Ammon's horn (tissue), 1 donor: ENCODE results near the gene CFAP57.

Experiments
- DNase-seq: peaks from one replicate; pipeline ENCODE4 v3.0.0-alpha.2; 2016; ENCODE audit warnings: low spot score

Gene CFAP57

DNA sequence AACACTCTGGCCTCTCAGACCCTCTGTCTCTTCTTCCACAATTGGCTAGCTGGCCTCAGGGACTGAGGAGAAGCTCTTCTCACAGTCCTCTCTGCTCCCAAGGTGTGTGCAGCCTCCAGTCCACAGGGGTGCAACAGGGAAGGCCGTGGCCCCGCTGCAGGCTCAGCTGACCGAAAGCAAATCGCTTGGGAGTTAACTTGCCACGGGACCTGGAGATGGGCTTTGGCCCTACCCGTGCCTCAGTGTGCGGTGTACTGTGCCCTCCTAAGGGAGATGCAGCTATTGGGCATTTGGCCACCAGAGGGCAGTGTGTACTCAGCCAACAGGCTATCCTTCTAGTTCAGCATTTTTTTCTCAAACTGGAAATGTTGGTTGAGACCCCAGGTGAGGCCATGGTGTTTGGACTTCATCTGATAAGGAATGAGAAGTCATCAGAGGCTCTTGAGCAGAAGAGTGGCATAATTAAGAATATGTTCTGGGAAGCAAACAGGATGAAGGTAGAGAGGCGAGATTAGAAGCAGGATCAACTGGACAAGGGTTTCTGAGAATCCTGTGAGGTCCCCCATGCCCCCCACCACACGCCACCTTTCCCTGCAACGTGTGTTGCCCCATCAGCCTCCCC lies 55.1 kb downstream of the CFAP57 start:
- DNase-seq, result peak; percentile 92

DNA sequence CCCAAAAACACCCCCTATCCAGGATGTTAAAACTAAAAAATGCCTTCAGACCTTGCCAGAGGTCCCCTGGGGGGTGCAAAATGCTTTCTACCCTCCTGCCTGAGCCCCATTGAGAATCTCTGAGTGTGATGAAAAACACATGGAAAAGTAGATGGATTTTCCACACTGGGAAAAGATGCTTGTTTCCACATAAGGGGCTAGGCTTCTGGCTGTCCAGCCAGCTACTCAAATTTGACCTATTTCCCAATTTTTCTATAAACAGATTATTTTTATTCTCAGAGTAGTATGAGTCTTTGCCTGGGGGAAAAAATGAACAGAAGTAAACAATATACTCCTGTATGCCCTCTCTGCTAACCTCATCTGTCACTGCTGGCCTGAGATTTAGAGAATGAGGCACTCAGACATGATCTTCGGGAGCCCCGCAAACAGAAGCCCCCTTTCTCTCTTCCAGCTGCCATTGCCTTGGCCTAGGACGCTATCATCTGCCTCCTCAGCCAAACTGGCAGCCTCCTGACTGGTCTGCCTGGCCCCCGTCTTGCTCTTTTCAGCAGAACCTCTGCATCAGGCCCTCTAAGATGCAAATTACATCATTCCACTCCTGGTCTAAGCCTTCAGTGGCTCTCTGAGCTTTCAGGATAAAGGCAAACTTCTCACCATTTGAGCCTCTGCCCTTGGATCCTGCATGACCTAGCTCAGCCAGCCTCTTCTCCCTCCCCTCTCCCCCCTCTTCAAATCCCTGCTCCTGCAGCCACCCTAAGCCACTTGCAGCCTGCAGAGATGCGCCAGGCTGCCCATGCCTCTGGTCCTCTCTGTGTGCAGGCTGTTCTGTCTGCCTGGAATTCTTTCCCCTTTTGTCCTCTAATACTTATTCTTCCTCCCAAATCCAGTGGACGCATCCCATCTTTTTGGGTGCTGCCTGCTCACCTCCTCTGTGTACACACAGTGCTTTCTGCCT lies 58.0 kb downstream of the CFAP57 start:
- no peak for DNase-seq

DNA sequence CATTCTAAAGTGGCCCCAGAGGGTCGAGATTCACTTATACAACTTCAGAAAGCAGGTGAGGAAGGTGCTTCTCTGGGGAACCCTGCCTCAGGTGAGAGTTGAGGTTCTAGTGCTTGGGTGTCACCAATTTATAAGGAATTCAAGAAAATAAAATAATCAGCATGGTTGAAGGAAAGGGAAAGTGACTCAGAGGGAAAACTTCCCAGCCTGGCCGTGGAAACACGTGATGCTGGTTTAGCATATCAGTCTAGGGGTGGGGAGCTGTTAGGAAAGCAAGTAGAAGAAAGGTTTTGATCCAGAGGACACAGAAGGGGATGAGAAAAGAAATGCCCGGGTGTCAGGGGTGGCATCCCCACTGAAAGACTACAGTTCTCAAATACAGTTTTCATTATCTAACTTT lies 59.9 kb downstream of the CFAP57 start:
- no peak for DNase-seq

DNA sequence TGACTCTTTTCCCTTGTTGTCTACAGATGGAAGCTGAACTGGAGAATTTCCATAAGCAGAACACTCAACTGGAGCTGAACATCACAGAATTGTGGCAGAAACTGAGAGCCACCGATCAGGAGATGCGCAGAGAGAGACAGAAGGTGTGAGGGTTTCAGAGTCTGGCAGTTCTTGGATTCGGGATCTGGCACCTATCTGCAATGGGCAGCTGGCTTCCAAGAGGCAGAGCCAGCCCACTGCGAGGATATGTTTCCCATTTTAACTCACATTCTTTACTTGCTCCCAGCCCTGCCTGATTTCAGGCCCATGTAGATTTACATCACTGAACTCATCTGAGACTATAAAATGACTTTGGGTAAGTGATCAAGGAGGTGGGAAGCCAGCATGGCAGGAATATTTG lies 60.4 kb downstream of the CFAP57 start:
- DNase-seq, result peak; percentile 44

DNA sequence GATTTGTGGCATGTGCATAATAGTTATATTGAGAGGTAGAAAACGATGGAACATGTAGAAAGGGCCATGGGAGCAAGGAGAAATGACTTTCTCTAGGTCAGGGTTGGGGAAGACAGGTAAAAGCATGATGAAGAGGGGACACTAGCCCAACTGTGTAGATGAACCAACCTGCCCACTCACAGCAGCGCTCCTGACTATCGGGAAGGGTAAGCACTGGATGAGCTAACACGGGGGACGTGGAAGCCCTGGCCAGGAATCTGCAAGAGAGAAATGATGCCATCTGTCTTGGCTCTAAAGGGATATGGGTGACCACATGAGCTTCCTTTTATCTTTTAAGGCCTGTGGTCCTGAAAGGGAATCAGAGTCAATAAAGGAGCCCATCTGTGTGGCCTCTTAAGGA lies 61.5 kb downstream of the CFAP57 start:
- no peak for DNase-seq

DNA sequence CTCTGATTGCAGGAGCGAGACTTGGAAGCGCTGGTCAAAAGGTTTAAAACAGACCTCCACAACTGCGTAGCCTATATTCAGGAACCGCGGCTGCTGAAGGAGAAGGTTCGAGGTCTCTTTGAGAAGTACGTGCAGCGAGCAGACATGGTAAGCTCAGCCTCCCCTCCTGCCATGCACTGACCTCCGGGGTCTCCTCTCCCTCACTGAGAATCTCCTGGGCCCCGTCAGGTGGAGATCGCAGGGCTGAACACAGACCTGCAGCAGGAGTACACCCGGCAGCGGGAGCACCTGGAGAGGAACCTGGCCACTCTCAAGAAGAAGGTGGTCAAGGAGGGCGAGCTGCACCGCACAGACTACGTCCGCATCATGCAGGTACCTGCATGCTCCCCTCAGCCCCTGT lies 62.1 kb downstream of the CFAP57 start:
- no peak for DNase-seq

DNA sequence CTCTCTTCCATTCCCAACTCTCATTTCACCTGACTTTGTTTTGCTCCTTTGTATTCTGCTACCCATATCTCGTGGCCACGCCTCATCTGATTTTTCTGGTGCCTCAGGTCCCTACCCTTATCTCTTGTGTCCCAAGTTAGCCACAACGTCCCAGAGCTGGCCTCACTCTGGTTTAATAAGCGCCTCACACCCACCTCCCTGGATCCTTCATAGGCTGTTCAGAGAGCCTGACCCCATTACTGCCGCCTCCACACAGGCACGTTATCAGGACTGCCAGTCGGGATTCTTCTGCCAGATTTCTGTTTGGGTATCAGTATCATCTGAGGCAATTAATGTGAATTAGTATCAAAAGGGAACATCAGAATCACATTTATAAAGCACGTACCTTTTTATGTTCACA lies 62.9 kb downstream of the CFAP57 start:
- no peak for DNase-seq

DNA sequence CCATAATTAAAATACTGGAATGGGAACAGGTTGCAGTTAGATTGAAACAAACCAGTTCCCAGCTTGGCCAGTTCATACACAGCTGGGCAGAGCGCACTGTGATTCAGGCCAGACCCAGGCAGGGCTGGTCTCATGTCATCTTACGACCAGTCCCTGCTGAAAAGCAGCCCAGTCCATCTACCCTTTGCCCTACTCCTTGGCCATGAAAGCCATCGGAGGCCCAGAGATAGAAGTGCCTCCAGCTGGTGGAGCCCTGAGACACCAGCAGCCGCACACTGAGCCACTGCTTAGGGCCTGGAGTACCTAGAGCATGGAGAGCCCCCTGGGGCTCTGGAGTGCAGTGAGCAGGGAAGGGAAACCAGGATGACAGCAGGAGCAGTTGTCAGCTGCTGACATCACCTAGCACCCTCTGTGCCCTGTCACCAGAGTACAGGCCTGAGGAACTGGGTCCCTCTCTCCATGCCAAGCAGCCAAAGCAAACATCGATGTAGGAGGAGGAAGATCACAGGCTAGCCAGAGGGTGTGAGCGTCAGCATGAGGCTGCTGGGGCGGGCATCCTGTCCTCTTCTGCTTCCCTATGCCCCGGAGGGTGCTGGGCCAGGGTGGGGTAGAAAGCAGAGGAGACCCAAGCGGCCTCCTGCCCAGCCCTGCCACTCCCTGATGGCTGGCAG lies 63.5 kb downstream of the CFAP57 start:
- DNase-seq, result no peak

DNA sequence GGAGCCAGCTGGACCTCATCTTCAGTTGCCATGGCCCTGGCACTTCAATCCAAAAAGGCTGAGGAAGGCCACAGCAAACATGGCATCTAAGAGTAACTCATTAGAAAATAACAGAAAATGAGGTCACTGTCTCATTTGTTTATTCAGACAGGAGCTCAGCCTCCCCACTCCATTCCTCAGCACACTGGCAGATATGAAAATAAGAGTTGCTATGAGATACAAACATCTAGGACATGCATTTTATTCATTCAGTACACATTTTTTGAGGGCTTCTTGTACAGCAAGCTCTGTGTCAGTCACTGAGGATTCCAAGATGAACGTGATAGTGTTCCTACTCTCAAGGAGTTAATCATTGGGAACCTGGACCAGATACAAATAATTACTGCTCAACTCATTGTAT lies 65.0 kb downstream of the CFAP57 start:
- DNase-seq, result no peak

DNA sequence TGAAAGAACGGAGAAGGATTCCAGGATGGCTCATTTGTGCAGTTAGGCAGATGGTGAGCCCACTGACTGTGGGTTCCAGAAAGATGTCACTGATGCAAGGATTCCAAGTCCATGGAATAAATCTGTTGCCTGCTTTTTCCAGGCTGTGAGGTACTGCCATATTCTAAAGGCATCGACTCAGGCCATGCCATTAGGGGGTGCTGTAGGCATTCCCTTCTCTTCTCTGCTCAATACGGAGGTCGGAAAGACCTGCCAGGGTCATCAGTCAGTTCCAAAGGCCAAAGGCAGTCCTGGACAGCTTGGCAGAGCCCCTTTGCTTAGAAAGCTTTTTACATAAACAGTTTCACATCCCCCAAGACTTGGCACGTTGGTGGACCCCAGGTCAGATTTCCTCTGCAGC lies 66.0 kb downstream of the CFAP57 start:
- DNase-seq, result peak; percentile 91

DNA sequence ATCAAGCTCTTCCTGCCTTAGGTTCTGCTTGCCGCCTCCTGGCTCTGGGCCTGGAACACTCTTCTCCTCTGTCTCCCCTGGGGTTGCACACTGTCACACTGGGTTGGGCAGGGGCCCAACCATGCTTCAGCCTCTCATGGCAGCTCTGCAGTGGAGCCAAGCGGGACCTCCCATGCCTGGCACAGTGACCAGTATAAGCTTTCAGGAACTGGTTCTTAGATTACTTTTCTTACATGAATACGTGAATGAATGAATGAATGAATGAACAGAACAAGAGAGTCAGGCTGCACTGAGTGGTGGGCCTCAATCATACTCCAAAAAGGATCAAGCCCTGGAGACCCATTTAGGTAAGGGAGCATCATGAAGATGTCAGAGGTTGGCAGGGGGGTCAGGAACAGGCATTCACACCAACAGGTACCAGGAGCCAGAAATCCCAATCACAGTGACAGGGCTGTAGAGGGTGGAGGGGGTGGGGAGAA lies 66.9 kb downstream of the CFAP57 start:
- no peak for DNase-seq

DNA sequence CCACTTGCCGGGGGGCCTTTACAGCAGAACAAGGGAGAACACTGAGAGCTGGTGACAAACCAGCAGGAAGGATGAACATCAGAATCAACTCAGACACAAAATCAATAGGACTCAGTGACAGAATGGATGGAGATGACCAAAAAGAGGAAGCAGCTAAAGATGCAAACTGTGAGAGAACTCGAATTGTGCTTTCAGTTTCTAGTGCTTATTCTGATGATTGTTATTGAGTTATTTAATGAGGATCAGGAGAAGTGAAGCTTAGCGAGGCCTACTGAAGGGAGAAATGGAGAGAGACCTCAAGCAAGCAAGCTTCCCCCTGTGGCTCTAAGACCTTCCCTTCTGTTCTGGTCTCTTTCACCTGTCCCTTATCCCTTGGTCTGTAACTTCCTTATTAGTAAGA lies 67.4 kb downstream of the CFAP57 start:
- DNase-seq, result no peak

DNA sequence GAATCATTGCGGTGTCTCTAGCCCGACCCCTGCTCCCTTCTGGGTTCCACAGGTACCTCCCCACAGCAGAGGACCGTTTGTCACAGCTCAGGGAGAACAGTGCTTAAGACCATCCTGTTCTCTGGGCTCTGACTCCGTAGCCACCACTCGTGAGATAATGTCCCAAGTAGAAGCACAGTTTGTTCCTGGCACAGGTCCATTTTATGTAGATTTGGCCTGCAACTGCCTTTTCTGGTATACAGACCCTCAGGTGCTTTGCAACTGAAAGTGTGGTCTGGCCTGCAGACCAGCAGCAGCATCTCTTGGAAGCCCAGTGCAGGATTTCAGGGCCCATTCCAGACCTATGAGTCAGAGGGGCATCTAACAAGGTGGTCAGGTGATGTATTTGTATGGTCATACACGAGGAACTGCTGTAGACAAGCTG lies 69.3 kb downstream of the CFAP57 start:
- no peak for DNase-seq

DNA sequence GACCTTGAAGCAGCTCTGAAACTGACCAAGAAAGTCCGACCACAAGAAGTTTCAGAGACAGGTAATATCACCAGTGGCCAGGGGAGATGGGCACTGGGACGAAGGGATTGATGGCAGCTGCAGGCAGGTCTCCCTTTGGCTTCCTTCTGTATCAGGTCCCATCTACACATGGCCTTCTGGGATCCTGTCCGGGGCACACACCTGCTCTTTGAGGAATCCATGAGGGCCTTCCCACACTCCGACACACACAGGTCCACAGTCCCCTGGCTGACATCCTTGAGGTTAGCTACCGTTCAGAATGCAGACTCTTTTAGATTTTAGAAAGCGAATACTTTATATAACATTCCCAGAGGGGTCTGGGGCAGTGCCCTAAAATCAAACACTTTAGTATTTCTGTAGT lies 71.2 kb downstream of the CFAP57 start:
- no peak for DNase-seq

DNA sequence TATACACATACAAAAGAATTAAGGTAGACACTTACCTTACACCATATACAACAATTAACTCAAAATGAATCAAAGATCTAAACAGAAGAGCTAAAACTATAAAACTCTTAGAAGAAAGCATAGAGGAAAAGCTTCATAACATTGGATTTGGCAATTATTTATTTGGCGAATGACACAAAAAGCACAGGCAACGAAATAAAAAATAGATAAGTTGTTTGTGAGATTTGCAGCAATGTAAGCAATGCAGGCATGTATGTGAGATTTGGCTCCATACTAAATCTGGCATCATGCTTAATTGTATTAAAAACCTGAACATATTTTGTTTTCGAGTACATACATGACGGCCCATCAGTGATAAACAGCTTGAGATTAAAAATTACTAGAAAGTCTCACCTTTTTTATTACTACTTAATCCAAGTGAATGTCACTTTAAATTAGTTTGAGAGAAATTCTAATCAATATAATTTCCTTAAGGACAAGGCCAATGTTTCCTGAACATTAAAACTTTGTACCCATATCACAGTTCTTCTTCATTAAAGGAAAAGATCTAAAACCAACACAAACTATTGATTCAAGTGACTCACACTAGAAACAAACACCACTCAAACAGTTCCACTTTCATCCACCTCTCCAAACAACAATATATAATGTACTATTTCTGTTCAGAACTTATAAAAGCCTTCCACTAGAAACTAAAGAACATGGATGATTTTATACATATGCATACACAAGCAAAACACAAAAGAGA lies 74.5 kb downstream of the CFAP57 start:
- no peak for DNase-seq

DNA sequence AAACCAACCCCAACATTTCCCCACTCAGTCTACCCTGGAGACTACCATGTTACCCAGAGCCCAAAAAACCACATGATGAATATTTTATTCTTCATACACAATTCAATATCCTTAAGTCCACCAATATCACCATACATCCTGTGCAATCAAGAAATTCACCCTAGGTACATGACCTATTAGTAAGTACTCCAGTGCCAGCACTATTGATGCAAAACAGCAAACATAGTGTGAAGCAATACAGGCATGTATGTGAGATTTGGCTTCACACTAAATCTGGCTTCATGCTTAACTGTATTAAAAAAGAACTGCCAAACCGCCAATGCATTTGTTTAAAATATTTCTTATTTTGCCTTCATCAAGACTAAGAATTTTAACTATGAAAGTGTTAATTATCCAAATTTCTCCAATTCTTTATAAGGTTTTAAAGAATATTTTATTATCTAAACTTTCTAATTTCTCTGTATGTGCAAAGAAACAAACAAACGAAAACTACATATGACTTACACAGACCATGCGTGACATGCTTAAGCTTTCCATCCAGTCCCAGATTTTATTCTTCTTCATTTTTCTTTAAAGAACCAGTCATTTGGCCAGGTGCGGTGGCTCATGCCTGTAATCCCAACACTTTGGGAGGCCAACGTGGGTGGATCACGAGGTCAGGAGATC lies 75.3 kb downstream of the CFAP57 start:
- no peak for DNase-seq

DNA sequence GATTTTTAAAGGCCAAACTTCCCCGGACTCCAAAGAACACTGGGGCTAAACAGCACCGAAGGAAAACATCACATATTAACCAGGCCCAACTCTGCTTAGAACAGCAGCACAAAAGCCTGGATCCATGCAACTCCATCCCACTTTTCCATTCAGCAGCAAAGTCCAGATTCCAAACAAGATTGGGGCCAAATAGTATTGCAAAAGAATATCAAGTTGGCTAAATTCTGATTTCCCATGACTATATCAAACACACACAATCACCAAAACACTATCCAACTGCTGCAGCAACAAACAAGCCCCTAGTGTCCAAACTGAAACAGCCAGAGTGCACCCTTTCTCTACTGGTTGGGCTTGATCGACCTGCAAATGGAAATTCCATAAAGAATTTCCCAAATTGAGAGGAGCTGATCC lies 78.2 kb downstream of the CFAP57 start:
- DNase-seq, result no peak

DNA sequence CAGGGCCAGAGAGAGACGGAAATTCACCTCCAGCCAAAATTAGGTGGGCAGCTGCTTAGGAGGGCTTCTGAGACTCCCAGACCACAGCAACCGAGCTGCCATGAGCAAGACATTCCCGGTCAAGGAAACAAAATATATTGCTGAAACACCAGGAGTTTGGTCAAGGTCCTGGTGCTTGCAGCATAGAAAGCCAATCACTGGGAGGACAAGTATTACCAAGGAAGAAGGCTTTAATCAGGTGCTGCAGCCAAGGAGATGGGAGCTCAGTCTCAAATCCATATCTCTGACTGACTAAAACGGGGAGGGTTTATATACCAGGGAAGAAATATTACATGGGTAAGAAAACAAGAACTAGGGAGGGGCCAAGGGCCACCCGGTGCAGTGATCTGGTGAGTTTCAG lies 78.9 kb downstream of the CFAP57 start:
- DNase-seq, result no peak

DNA sequence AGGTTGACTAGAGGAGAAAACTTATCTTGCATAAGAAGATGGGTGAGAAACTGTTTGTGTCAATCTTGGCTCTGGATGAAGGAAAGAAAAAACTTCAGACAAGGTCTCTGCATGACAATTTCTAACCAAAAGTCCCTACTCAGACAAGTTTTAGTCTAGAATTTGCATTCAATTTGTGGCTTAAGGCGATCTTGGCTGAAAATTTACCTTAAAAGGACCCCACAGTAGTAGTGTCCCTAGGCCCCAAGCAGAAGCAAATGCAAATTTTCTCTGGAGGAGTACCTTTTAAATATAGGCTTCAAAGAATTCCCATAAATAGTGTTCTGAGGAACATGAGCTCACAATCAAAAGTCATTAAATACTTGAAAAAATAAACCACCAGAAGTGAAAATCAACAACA lies 80.1 kb downstream of the CFAP57 start:
- no peak for DNase-seq

DNA sequence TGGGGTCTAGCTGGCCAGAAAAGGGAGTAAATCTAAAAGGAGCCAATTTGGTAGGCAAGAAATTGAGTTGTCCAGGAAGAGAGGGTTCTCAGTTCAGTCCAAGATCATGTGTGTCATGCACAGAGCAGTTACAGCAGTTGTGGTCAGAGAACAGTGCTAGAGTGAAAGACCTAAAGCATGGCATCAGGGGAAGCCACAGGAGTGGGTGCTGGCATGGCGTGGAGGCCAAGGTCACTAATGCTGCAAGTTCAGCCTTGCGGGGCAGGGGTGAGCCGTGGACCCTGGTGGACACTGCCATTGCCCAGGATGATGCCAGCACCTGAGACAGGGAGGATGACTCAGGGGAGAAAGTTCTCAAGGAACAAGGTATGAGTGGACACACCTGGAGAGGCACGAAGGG lies 81.0 kb downstream of the CFAP57 start:
- DNase-seq, result no peak

DNA sequence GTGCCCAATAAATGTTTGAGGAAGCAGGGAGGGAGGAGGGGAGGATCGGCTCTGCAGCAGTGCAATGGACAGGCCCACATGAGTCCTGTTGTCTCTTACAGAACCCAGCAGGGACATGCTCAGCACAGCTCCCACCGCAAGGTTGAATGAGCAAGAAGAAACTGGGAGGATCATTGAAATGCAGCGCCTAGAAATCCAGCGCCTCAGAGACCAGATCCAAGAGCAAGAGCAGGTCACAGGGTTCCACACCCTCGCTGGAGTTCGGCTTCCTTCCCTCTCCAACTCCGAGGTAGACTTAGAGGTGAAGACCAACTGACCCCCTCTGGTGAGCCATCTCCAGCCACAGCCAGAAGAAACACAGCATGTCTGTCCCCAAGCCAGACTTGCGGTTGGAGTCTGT lies 81.7 kb downstream of the CFAP57 start:
- DNase-seq, result no peak
